ENCODE data around the gene TENM4. TPM values are rescaled to one million over a fixed set of nuclear protein-coding genes. Genes with fewer than 3 reads are reported as not detected.

TENM4 gene
- polyA plus RNA-seq, 1 donor from 2014 or later: 16.8 TPM

DNA sequence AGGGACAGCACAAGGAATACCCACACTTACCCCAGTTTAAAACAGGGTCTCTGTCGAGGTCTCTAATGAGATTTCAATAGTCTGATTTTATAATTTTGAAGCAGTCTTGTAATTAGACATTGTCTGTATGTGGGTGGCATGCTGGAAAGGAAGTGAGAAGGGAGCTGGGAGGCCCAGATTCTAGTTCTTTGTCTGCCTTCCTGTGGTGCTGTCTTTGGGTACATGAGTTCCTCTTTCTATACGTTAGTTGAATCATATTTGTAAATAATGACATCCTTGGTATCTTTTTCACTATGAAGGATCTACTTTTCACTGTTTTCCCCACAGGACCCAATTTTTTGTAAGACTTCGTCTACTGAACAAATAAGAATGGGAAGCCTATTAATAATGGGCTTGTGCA, 42.0 kb upstream of the TENM4 start:
- TF ChIP-seq, protein P1, sequence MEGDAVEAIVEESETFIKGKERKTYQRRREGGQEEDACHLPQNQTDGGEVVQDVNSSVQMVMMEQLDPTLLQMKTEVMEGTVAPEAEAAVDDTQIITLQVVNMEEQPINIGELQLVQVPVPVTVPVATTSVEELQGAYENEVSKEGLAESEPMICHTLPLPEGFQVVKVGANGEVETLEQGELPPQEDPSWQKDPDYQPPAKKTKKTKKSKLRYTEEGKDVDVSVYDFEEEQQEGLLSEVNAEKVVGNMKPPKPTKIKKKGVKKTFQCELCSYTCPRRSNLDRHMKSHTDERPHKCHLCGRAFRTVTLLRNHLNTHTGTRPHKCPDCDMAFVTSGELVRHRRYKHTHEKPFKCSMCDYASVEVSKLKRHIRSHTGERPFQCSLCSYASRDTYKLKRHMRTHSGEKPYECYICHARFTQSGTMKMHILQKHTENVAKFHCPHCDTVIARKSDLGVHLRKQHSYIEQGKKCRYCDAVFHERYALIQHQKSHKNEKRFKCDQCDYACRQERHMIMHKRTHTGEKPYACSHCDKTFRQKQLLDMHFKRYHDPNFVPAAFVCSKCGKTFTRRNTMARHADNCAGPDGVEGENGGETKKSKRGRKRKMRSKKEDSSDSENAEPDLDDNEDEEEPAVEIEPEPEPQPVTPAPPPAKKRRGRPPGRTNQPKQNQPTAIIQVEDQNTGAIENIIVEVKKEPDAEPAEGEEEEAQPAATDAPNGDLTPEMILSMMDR (IDR thresholded peaks at IDR 0.05; ENCODE audit: poor library complexity, severe bottlenecking): no peak
- TF ChIP-seq EP300 (conservative IDR thresholded peaks at IDR 0.05; ENCODE audit: poor library complexity, severe bottlenecking) (no peak), SMC3 (conservative IDR thresholded peaks at IDR 0.05; ENCODE audit: poor library complexity) (no peak), EZH2 (IDR thresholded peaks at IDR 0.05; ENCODE audit: borderline replicate concordance, insufficient read depth, low read length, poor library complexity, severe bottlenecking) (no peak), RAD21 (conservative IDR thresholded peaks at IDR 0.05) (no peak), TAF1 (IDR thresholded peaks at IDR 0.05; ENCODE audit: low read depth) (no peak), POLR2AphosphoS5 (IDR thresholded peaks at IDR 0.05) (no peak), MXI1 (conservative IDR thresholded peaks at IDR 0.05; ENCODE audit: poor library complexity, severe bottlenecking) (no peak)
- TF ChIP-seq, protein P2, sequence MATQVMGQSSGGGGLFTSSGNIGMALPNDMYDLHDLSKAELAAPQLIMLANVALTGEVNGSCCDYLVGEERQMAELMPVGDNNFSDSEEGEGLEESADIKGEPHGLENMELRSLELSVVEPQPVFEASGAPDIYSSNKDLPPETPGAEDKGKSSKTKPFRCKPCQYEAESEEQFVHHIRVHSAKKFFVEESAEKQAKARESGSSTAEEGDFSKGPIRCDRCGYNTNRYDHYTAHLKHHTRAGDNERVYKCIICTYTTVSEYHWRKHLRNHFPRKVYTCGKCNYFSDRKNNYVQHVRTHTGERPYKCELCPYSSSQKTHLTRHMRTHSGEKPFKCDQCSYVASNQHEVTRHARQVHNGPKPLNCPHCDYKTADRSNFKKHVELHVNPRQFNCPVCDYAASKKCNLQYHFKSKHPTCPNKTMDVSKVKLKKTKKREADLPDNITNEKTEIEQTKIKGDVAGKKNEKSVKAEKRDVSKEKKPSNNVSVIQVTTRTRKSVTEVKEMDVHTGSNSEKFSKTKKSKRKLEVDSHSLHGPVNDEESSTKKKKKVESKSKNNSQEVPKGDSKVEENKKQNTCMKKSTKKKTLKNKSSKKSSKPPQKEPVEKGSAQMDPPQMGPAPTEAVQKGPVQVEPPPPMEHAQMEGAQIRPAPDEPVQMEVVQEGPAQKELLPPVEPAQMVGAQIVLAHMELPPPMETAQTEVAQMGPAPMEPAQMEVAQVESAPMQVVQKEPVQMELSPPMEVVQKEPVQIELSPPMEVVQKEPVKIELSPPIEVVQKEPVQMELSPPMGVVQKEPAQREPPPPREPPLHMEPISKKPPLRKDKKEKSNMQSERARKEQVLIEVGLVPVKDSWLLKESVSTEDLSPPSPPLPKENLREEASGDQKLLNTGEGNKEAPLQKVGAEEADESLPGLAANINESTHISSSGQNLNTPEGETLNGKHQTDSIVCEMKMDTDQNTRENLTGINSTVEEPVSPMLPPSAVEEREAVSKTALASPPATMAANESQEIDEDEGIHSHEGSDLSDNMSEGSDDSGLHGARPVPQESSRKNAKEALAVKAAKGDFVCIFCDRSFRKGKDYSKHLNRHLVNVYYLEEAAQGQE (IDR thresholded peaks at IDR 0.05; ENCODE audit: borderline replicate concordance): no peak
- H3K4me3 ChIP-seq (ENCODE audit: low read length): no peak overlapping the region
- no peaks in the 10 kb centered on the region for H3K79me2 ChIP-seq (replicated peaks; ENCODE audit: insufficient read depth, low read length)
- no peak overlapping the region for H3K4me2 ChIP-seq (ENCODE audit: low read length)
- no peaks in the 10 kb centered on the region for H3K9me3 ChIP-seq (ENCODE audit: low read length)
- no peaks in the 10 kb centered on the region for H3K9me2 ChIP-seq (ENCODE audit: insufficient read depth, low read length)
- no peak overlapping the region for H2AFZ ChIP-seq (ENCODE audit: low read depth, low read length)
- no peak overlapping the region for H3K27ac ChIP-seq (ENCODE audit: low read length)
- no peak overlapping the region for H3K9ac ChIP-seq (ENCODE audit: low read length)
- no peaks in the 10 kb centered on the region for H3F3A ChIP-seq (ENCODE audit: insufficient read depth, low read length, poor library complexity, severe bottlenecking)
- no peaks in the 10 kb centered on the region for H4K20me1 ChIP-seq (ENCODE audit: insufficient read depth)
- H3K27me3 ChIP-seq (ENCODE audit: insufficient read depth, low read depth, low read length): no peaks in the 10 kb centered on the region
- no peaks in the 10 kb centered on the region for H3K36me3 ChIP-seq (ENCODE audit: insufficient read depth, low read length)

DNA sequence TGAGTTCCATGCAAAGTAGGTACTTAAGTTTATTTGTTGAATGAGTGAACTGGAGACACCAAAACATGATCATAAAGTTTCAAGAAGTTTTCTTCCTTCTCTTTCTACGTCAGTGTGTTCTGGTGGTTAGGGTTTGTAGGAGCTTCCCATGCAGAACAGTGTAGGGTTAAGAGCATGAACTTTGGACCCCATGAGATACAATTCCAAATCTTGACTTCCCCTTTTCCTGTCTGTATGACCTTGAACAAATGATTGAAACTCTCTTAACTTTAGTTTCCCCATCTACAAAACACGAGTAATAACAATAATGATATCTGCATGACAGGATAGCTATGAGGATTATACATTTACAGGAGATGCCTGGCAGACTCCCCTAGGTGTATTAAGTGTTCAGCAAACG, 41.0 kb upstream of the TENM4 start:
- H3K36me3 ChIP-seq (ENCODE audit: insufficient read depth, low read length): no peaks in the 10 kb centered on the region
- H3F3A ChIP-seq (ENCODE audit: insufficient read depth, low read length, poor library complexity, severe bottlenecking): no peaks in the 10 kb centered on the region
- H3K4me3 ChIP-seq (ENCODE audit: low read length): no peak overlapping the region
- no peak overlapping the region for H2AFZ ChIP-seq (ENCODE audit: low read depth, low read length)
- no peaks in the 10 kb centered on the region for H3K9me2 ChIP-seq (ENCODE audit: insufficient read depth, low read length)
- H3K27me3 ChIP-seq (ENCODE audit: insufficient read depth, low read depth, low read length): no peaks in the 10 kb centered on the region
- H3K9ac ChIP-seq (ENCODE audit: low read length): no peak overlapping the region
- no peaks in the 10 kb centered on the region for H4K20me1 ChIP-seq (ENCODE audit: insufficient read depth)
- no peaks in the 10 kb centered on the region for H3K79me2 ChIP-seq (replicated peaks; ENCODE audit: insufficient read depth, low read length)
- no peak overlapping the region for H3K27ac ChIP-seq (ENCODE audit: low read length)
- no peak overlapping the region for H3K4me2 ChIP-seq (ENCODE audit: low read length)
- TF ChIP-seq EP300 (conservative IDR thresholded peaks at IDR 0.05; ENCODE audit: poor library complexity, severe bottlenecking) (no peak), EZH2 (IDR thresholded peaks at IDR 0.05; ENCODE audit: borderline replicate concordance, insufficient read depth, low read length, poor library complexity, severe bottlenecking) (no peak), MXI1 (conservative IDR thresholded peaks at IDR 0.05; ENCODE audit: poor library complexity, severe bottlenecking) (no peak), RAD21 (conservative IDR thresholded peaks at IDR 0.05) (no peak), SMC3 (conservative IDR thresholded peaks at IDR 0.05; ENCODE audit: poor library complexity) (no peak), TAF1 (IDR thresholded peaks at IDR 0.05; ENCODE audit: low read depth) (no peak), POLR2AphosphoS5 (IDR thresholded peaks at IDR 0.05) (no peak)
- TF ChIP-seq, protein P1 (IDR thresholded peaks at IDR 0.05; ENCODE audit: poor library complexity, severe bottlenecking): no peak
- TF ChIP-seq, protein P2 (IDR thresholded peaks at IDR 0.05; ENCODE audit: borderline replicate concordance): no peak
- no peaks in the 10 kb centered on the region for H3K9me3 ChIP-seq (ENCODE audit: low read length)
